ENCODE results near the gene CCBE1. TPM values are rescaled to one million over a fixed set of nuclear protein-coding genes. Genes with fewer than 3 reads are reported as not detected.

CCBE1 gene
- total and polyA plus RNA-seq, 9 of the 15 experiments (the other 6 are each of a cell fraction or from before 2014, with no cell fraction given) = 0.20 TPM; not detected in 8

GRCh38 chr18:59735269-59735860 lies 38.1 kb upstream of the CCBE1 start (continued):
- TF ChIP-seq CREB3L1 (IDR thresholded peaks at IDR 0.05; ENCODE audit: borderline replicate concordance, low read depth) (no peak), ZNF277 (CRISPR knock-in tag; IDR thresholded peaks at IDR 0.05; ENCODE audit: borderline replicate concordance) (no peak), ZNF583 (CRISPR knock-in tag; IDR thresholded peaks at IDR 0.05) (no peak), HDGF (IDR thresholded peaks at IDR 0.05) (no peak)

- no peak for ATAC-seq
- Histone ChIP-seq H3K9me3 (replicated peaks; ENCODE audit: control insufficient read depth, insufficient read depth, low read depth, low read length) (no peaks in the 10 kb centered on the region), H3K27ac (ENCODE audit: extremely low read depth, low read depth, low read length) (no peak overlapping the region), H3K4me2 (ENCODE audit: insufficient read depth, low read length) (no peak overlapping the region), H3K9ac (ENCODE audit: insufficient read depth in 1 of 2, low read depth in 2 of 2, low read length in 2 of 2) (no peak overlapping the region), H3K27me3 (ENCODE audit: control insufficient read depth in 2 of 2, insufficient read depth in 2 of 2, low read length in 2 of 2) (no peaks in the 10 kb centered on the region), H3K79me2 (ENCODE audit: control insufficient read depth, insufficient read depth, low read length) (no peaks in the 10 kb centered on the region), H3K36me3 (ENCODE audit: control insufficient read depth, insufficient read depth, low read length) (no peaks in the 10 kb centered on the region), H3K4me3 (no peak overlapping the region), H4K20me1 (replicated peaks; ENCODE audit: control insufficient read depth, insufficient read depth, low read length) (no peaks in the 10 kb centered on the region), H3K9me1 (ENCODE audit: control insufficient read depth, insufficient read depth, low read length) (no peaks in the 10 kb centered on the region), H3K4me1 (replicated peaks in 1 of 2; ENCODE audit: control insufficient read depth in 2 of 2, insufficient read depth in 2 of 2, low read length in 2 of 2) (no peaks in the 10 kb centered on the region), H2AFZ (ENCODE audit: low read depth, low read length) (no peak overlapping the region)
- no TSS peak for BruUV-seq (replicated peaks)
- no peak for DNase-seq (ENCODE audit: extremely low read depth in 1 of 4, low spot score in 3 of 4)
- intact Hi-C loops (cut with micrococcal nuclease) (no loop called here), in situ Hi-C loops (cut with MboI) (no loop called here)
- POLR2A ChIA-PET = interaction anchor here (0.7 to 1.0 kb wide), 2 partner anchors 9 to 168 kb away, joined by 3 read pairs; no protein-coding TSS in a partner anchor
- 0% methylated on average over 1 of the region's 1 CpG for WGBS (ENCODE audit: insufficient coverage, low coverage, missing lambda C conversion rate)
- CTCF ChIA-PET (ENCODE audit: low intra/inter-chr PET ratio) = no interaction called here
- no peak for FAIRE-seq
- TF ChIP-seq BRD9 (IDR thresholded peaks at IDR 0.05; ENCODE audit: low read depth, partially characterized antibody) (no peak), PRMT5 (CRISPR knock-in tag; IDR thresholded peaks at IDR 0.05) (no peak), CBFA2T2 (conservative IDR thresholded peaks at IDR 0.05) (no peak), ZNF445 (CRISPR knock-in tag; IDR thresholded peaks at IDR 0.05; ENCODE audit: low read depth) (no peak), ATF7 (IDR thresholded peaks at IDR 0.05) (no peak), U2AF2 (optimal IDR thresholded peaks at IDR 0.05; ENCODE audit: low read depth, low read length) (no peak), ZNF263 (CRISPR knock-in tag; IDR thresholded peaks at IDR 0.05; ENCODE audit: borderline replicate concordance) (no peak), PURB (CRISPR knock-in tag; IDR thresholded peaks at IDR 0.05; ENCODE audit: low read depth) (no peak), TAF7 (tag; IDR thresholded peaks at IDR 0.05) (no peak), PRDM10 (IDR thresholded peaks at IDR 0.05; ENCODE audit: partially characterized antibody) (no peak), HDAC1 (IDR thresholded peaks at IDR 0.05) (no peak), TRIM24 (IDR thresholded peaks at IDR 0.05) (no peak), RBFOX2 (IDR thresholded peaks at IDR 0.05; ENCODE audit: low read depth, low read length) (no peak)
Observed at GRCh38 chr18:59733421-59733820, 36.2 kb upstream of the CCBE1 start.
